ENCODE measurements around the gene ZNF74. TPM values are rescaled to one million over a fixed set of nuclear protein-coding genes. Genes with fewer than 3 reads are reported as not detected.

The ZNF74 gene
- total RNA-seq, 1 experiment from 2014 or later: 34.3 TPM

- no peak for TF ChIP-seq CTCF (conservative IDR thresholded peaks at IDR 0.05)
- no peaks in the 10 kb centered on the region for H3K79me1 ChIP-seq (ENCODE audit: insufficient read depth, low read depth, low read length, poor library complexity, severe bottlenecking)
- no peak overlapping the region for H4K8ac ChIP-seq (replicated peaks; ENCODE audit: insufficient read length, low read depth, low read length)
- no peak overlapping the region for H3K9ac ChIP-seq (ENCODE audit: extremely low read depth, insufficient read length, low read length)
- H2BK5ac ChIP-seq (ENCODE audit: insufficient read length, low read length): no peak overlapping the region
- H3K18ac ChIP-seq (ENCODE audit: insufficient read length, low read depth, low read length): no peak overlapping the region
- H4K5ac ChIP-seq (ENCODE audit: insufficient read length, low read depth, low read length): no peak overlapping the region
- H3K27ac ChIP-seq (ENCODE audit: insufficient read length, low read depth, low read length): no peak overlapping the region
- no peak overlapping the region for H3K56ac ChIP-seq (ENCODE audit: insufficient read length, low read depth, low read length)
- no peak overlapping the region for H3K4me3 Mint-ChIP-seq
- no peak overlapping the region for H3T11ph ChIP-seq (ENCODE audit: low read length)
- no peak overlapping the region for H4K91ac ChIP-seq (ENCODE audit: insufficient read length, low read depth, low read length)
- H3K23me2 ChIP-seq (ENCODE audit: insufficient read length, low read depth, low read length, poor library complexity, severe bottlenecking): no peaks in the 10 kb centered on the region
- no peak overlapping the region for H2BK20ac ChIP-seq (ENCODE audit: low read depth, low read length, poor library complexity, severe bottlenecking)
- H3K4me1 Mint-ChIP-seq: peaks cover 15 to 21% of the 10 kb centered on the region in 2 experiments
- H3K14ac ChIP-seq (ENCODE audit: insufficient read depth, low read length): no peak overlapping the region
- no peak overlapping the region for H2AK5ac ChIP-seq (ENCODE audit: insufficient read length, low read length)
- WGBS (ENCODE audit: extremely low coverage, insufficient read length, low lambda C conversion rate): no CpG with 5 or more reads among the region's 8 CpGs
- H3K9me3 Mint-ChIP-seq: no peaks in the 10 kb centered on the region
- no peak overlapping the region for H3K27ac Mint-ChIP-seq
- no peaks in the 10 kb centered on the region for H4K20me1 ChIP-seq (ENCODE audit: control insufficient read depth, insufficient read depth, insufficient read length)
- H2BK15ac ChIP-seq (ENCODE audit: low read depth, low read length): no peak overlapping the region
- H2BK12ac ChIP-seq (ENCODE audit: insufficient read length, low read depth, low read length): no peak overlapping the region
- H2AFZ ChIP-seq (ENCODE audit: low read length): no peak overlapping the region
- no peaks in the 10 kb centered on the region for H3K27me3 ChIP-seq (ENCODE audit: insufficient read depth, low read length)
- H3K36me3 Mint-ChIP-seq (ENCODE audit: insufficient read depth in 1 of 3, low read depth in 3 of 3): peaks cover 2 to 15% (median 4%) of the 10 kb centered on the region in 3 experiments; a peak in 5 of 7 replicates
- 0 out of 2 replicates have a peak, but pooled peaks cover 2% of the 10 kb centered on the region for H3K4me1 ChIP-seq (ENCODE audit: insufficient read depth, low read length)
- H2BK120ac ChIP-seq (ENCODE audit: low read depth, low read length, poor library complexity, severe bottlenecking): no peak overlapping the region
- no peaks in the 10 kb centered on the region for H3K79me2 ChIP-seq (ENCODE audit: insufficient read depth, low read length)
- H3K4ac ChIP-seq (ENCODE audit: low read depth, low read length): no peak overlapping the region
- peaks cover 2% of the 10 kb centered on the region for H3K27me3 Mint-ChIP-seq (ENCODE audit: low read depth)
- H3K9me3 ChIP-seq (ENCODE audit: control insufficient read depth, low read depth, low read length): no peaks in the 10 kb centered on the region
- no peak overlapping the region for H3K23ac ChIP-seq (ENCODE audit: insufficient read length, low read depth, low read length)
- no peak overlapping the region for H3K4me2 ChIP-seq (ENCODE audit: insufficient read depth, insufficient read length, low read length)
- DNase-seq: no peak
Measured at GRCh38 chr22:20455709-20456063, 61.7 kb downstream of the ZNF74 start.

Data from H9 (cell line).